ENCODE measurements around the gene SCAF4. TPM values are rescaled to one million over a fixed set of nuclear protein-coding genes. Genes with fewer than 3 reads are reported as not detected.
A peak's percentile ranks its signal among the peaks of the same experiment; 100 is the strongest.

Gene SCAF4
- total and polyA plus RNA-seq, 2 donors (not counting 1 experiment from before 2014, with no cell fraction given): 42.3 to 110 TPM

DNA sequence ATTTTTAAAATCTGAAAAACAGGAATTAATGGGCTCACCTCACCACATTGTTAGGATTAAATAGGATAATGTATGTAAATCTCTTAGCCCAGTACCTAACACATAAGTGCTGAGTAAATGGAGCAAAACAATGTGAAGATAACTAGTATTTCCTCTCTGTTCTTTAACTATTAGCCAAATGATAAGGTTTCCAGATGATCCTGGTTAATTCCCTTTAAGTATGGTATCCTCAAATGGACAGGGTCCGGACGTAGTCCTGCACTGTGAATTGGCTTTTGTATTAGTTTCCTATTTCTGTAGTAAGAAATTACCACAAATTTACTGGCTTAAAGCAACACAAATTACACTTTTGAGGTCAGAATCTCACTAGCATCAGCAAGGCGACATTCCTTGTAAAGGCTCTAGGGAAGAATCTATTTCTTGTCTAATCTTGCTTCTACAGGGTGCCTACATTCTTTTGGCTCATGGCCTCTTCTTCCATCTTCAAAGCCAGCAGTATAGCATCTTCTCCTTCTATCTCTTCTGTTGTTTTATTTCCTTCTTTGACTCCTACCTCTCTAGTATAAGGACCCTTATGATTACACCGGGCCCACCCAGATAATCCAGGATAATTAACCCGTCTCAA, 17.1 kb downstream of the SCAF4 start:
- Histone ChIP-seq H3K4me2 (replicated peaks; ENCODE audit: low read depth, low read length, poor library complexity, severe bottlenecking) (peak overlapping the region; percentile 15), H3K36me3 (replicated peaks in 1 of 2; ENCODE audit: control extremely low read depth in 1 of 2, control insufficient read depth in 1 of 2, extremely low read depth in 1 of 2, insufficient read depth in 2 of 2, low read length in 1 of 2) (peaks cover 3 to 5% of the 10 kb centered on the region in 2 experiments), H3K9ac (ENCODE audit: low read length) (no peak overlapping the region), H4K20me1 (ENCODE audit: control insufficient read depth, insufficient read depth, low read length, poor library complexity, severe bottlenecking) (peaks cover 86% of the 10 kb centered on the region), H3K79me2 (ENCODE audit: control insufficient read depth, insufficient read depth, low read length) (peaks cover 95% of the 10 kb centered on the region), H3K27ac (ENCODE audit: low read length in 2 of 2) (no peak overlapping the region), H3K4me1 (ENCODE audit: control insufficient read depth in 2 of 2, insufficient read depth in 2 of 2, low read length in 2 of 2) (peaks cover 23 to 48% of the 10 kb centered on the region in 2 donors), H3K9me3 (ENCODE audit: control extremely low read depth in 1 of 3, control insufficient read depth in 2 of 3, insufficient read depth in 1 of 3, low read length in 2 of 3) (no peaks in the 10 kb centered on the region), H3K27me3 (replicated peaks in 1 of 4; ENCODE audit: control extremely low read depth in 1 of 4, control insufficient read depth in 3 of 4, insufficient read depth in 4 of 4, low read length in 3 of 4) (no peaks in the 10 kb centered on the region), H3K4me3 (ENCODE audit: control extremely low read depth in 1 of 5, extremely low read depth in 1 of 5, insufficient read depth in 1 of 5, low read depth in 2 of 5, low read length in 4 of 5) (no peak overlapping the region), H2AFZ (ENCODE audit: insufficient read depth, low read depth, low read length, poor library complexity, severe bottlenecking) (no peak overlapping the region)
- Mint-ChIP-seq H3K4me1 (peaks cover 83% of the 10 kb centered on the region), H3K27me3 (no peaks in the 10 kb centered on the region), H3K4me3 (peak overlapping the region; percentile 23), H3K9me3 (ENCODE audit: insufficient read depth) (peaks cover 3% of the 10 kb centered on the region), H3K27ac (no peak overlapping the region)
- no peak for TF ChIP-seq EZH2 (IDR thresholded peaks at IDR 0.05; ENCODE audit: borderline replicate concordance, insufficient read depth, low read depth, low read length, poor library complexity, severe bottlenecking)
- DNase-seq: no peak
- CTCF ChIA-PET: interaction anchor here (0.8 to 1.6 kb wide), 2 partner anchors 58 to 71 kb away, joined by 3 to 4 read pairs; no protein-coding TSS in a partner anchor
- POLR2A ChIA-PET: no interaction called here
- intact Hi-C loops (cut with micrococcal nuclease): loop anchor here (2.0 kb wide), 1 partner anchor 14 kb away; no protein-coding TSS in a partner anchor
- WGBS (ENCODE audit: insufficient coverage): no CpG with 5 or more reads among the region's 5 CpGs
- ATAC-seq (ENCODE audit: low read depth): no peak

GRCh38 chr21:31713973-31714740, 17.8 kb downstream of the SCAF4 start:
- peak overlapping the region; percentile 15 for H3K4me2 ChIP-seq (replicated peaks; ENCODE audit: low read depth, low read length, poor library complexity, severe bottlenecking)
- H3K4me1 Mint-ChIP-seq: peaks cover 87% of the 10 kb centered on the region
- H3K27ac ChIP-seq (ENCODE audit: low read length in 2 of 2): no peak overlapping the region
- no peaks in the 10 kb centered on the region for H3K27me3 ChIP-seq (replicated peaks in 1 of 4; ENCODE audit: control extremely low read depth in 1 of 4, control insufficient read depth in 3 of 4, insufficient read depth in 4 of 4, low read length in 3 of 4)
- intact Hi-C loops (cut with micrococcal nuclease): loop anchor here (2.0 kb wide), 1 partner anchor 15 kb away; no protein-coding TSS in a partner anchor
- DNase-seq (no peak), ATAC-seq (ENCODE audit: low read depth) (no peak)
- ChIA-PET POLR2A (no interaction called here), CTCF (no interaction called here)
- no peak overlapping the region for H2AFZ ChIP-seq (ENCODE audit: insufficient read depth, low read depth, low read length, poor library complexity, severe bottlenecking)
- peaks cover 86% of the 10 kb centered on the region for H4K20me1 ChIP-seq (ENCODE audit: control insufficient read depth, insufficient read depth, low read length, poor library complexity, severe bottlenecking)
- H3K36me3 ChIP-seq (replicated peaks in 1 of 2; ENCODE audit: control extremely low read depth in 1 of 2, control insufficient read depth in 1 of 2, extremely low read depth in 1 of 2, insufficient read depth in 2 of 2, low read length in 1 of 2): peaks cover 3% of the 10 kb centered on the region in 2 experiments
- no peak for TF ChIP-seq EZH2 (IDR thresholded peaks at IDR 0.05; ENCODE audit: borderline replicate concordance, insufficient read depth, low read depth, low read length, poor library complexity, severe bottlenecking)
- H3K79me2 ChIP-seq (ENCODE audit: control insufficient read depth, insufficient read depth, low read length): peaks cover 95% of the 10 kb centered on the region
- peak overlapping the region; percentile 34 for H3K27ac Mint-ChIP-seq
- H3K9me3 ChIP-seq (ENCODE audit: control extremely low read depth in 1 of 3, control insufficient read depth in 2 of 3, insufficient read depth in 1 of 3, low read length in 2 of 3): no peaks in the 10 kb centered on the region
- no peak overlapping the region for H3K9ac ChIP-seq (ENCODE audit: low read length)
- no peak overlapping the region for H3K4me3 ChIP-seq (ENCODE audit: control extremely low read depth in 1 of 5, extremely low read depth in 1 of 5, insufficient read depth in 1 of 5, low read depth in 2 of 5, low read length in 4 of 5)
- H3K27me3 Mint-ChIP-seq: no peaks in the 10 kb centered on the region
- no peaks in the 10 kb centered on the region for H3K9me3 Mint-ChIP-seq (ENCODE audit: insufficient read depth)
- H3K4me3 Mint-ChIP-seq: peak overlapping the region; percentile 10
- H3K4me1 ChIP-seq (ENCODE audit: control insufficient read depth in 2 of 2, insufficient read depth in 2 of 2, low read length in 2 of 2): peaks cover 28 to 55% of the 10 kb centered on the region in 2 donors
- no CpG with 5 or more reads among the region's 5 CpGs for WGBS (ENCODE audit: insufficient coverage)
